ENCODE measurements around the gene TOPORS. TPM values are rescaled to one million over a fixed set of nuclear protein-coding genes. Genes with fewer than 3 reads are reported as not detected.

Gene TOPORS
- total RNA-seq, 2 donors from 2014 or later, result 11.8 to 30.8 TPM

GRCh38 chr9:32533816-32534215, 18.6 kb downstream of the TOPORS start:
- DNase-seq (ENCODE audit: low spot score) (no peak), ATAC-seq (ENCODE audit: insufficient number of reproducible peaks, low FRiP score, low read depth) (no peak)
- H3K4me3 ChIP-seq, result no peak overlapping the region
- H3K27ac ChIP-seq, result no peak overlapping the region
- no peaks in the 10 kb centered on the region for H3K27me3 ChIP-seq (replicated peaks; ENCODE audit: insufficient read depth)
- no peaks in the 10 kb centered on the region for H3K9me3 ChIP-seq
- TF ChIP-seq CTCF (IDR thresholded peaks at IDR 0.05), result no peak
- no peaks in the 10 kb centered on the region for H3K36me3 ChIP-seq
- no peaks in the 10 kb centered on the region for H3K4me1 ChIP-seq (ENCODE audit: control insufficient read depth in 1 of 2, low read depth in 2 of 2)

GRCh38 chr9:32533336-32533735, 19.1 kb downstream of the TOPORS start:
- ATAC-seq (ENCODE audit: insufficient number of reproducible peaks, low FRiP score, low read depth) (no peak), DNase-seq (ENCODE audit: low spot score) (no peak)
- H3K36me3 ChIP-seq, result no peaks in the 10 kb centered on the region
- no peak for TF ChIP-seq CTCF (IDR thresholded peaks at IDR 0.05)
- H3K4me3 ChIP-seq, result no peak overlapping the region
- H3K9me3 ChIP-seq, result no peaks in the 10 kb centered on the region
- H3K27me3 ChIP-seq (replicated peaks; ENCODE audit: insufficient read depth), result no peaks in the 10 kb centered on the region
- no peaks in the 10 kb centered on the region for H3K4me1 ChIP-seq (ENCODE audit: control insufficient read depth in 1 of 2, low read depth in 2 of 2)
- H3K27ac ChIP-seq, result no peak overlapping the region

- no peak for ATAC-seq (ENCODE audit: insufficient number of reproducible peaks, low FRiP score, low read depth)
- H3K27ac ChIP-seq, result peak overlapping the region; percentile 73 to 78
- TF ChIP-seq CTCF (IDR thresholded peaks at IDR 0.05), result no peak
- peak overlapping the region; percentile 85 for H3K4me3 ChIP-seq
- peaks cover 24 to 32% of the 10 kb centered on the region in 2 donors for H3K4me1 ChIP-seq (ENCODE audit: control insufficient read depth in 1 of 2, low read depth in 2 of 2)
- H3K36me3 ChIP-seq, result no peaks in the 10 kb centered on the region
- DNase-seq (ENCODE audit: low spot score), result no peak
- H3K9me3 ChIP-seq, result no peaks in the 10 kb centered on the region
- H3K27me3 ChIP-seq (replicated peaks; ENCODE audit: insufficient read depth), result no peaks in the 10 kb centered on the region
Measured at GRCh38 chr9:32526707-32527048, 25.7 kb downstream of the TOPORS start.

- TF ChIP-seq CTCF (IDR thresholded peaks at IDR 0.05), result peak; percentile 34
- Histone ChIP-seq H3K4me3 (peak within 1 kb of the TSS; percentile 85), H3K9me3 (no peaks in the 10 kb centered on the region), H3K27me3 (replicated peaks; ENCODE audit: insufficient read depth) (no peaks in the 10 kb centered on the region), H3K27ac (peak within 1 kb of the TSS; percentile 73 to 78), H3K4me1 (ENCODE audit: control insufficient read depth in 1 of 2, low read depth in 2 of 2) (peaks cover 24 to 32% of the 10 kb centered on the region in 2 donors), H3K36me3 (no peaks in the 10 kb centered on the region)
- DNase-seq (ENCODE audit: low spot score), result peak; percentile 80
- peak; percentile 69 for ATAC-seq (ENCODE audit: insufficient number of reproducible peaks, low FRiP score, low read depth)
Measured at GRCh38 chr9:32526041-32526706, 26.2 kb downstream of the TOPORS start, which contains the start of gene RIGI. RIGI (minus strand) TSS chr9:32526196; CDS start chr9:32526166, 30 bp downstream.

GRCh38 chr9:32525709-32526030, 26.7 kb downstream of the TOPORS start:
- TF ChIP-seq CTCF (IDR thresholded peaks at IDR 0.05), result no peak
- Histone ChIP-seq H3K9me3 (no peaks in the 10 kb centered on the region), H3K36me3 (no peaks in the 10 kb centered on the region), H3K27me3 (replicated peaks; ENCODE audit: insufficient read depth) (no peaks in the 10 kb centered on the region), H3K27ac (peak overlapping the region; percentile 73 to 78), H3K4me1 (ENCODE audit: control insufficient read depth in 1 of 2, low read depth in 2 of 2) (peaks cover 24 to 32% of the 10 kb centered on the region in 2 donors), H3K4me3 (peak overlapping the region; percentile 85)
- DNase-seq (ENCODE audit: low spot score), result no peak
- no peak for ATAC-seq (ENCODE audit: insufficient number of reproducible peaks, low FRiP score, low read depth)

Measured in thoracic aorta (tissue), 2 donors.